Islet of Langerhans (tissue), 1 donor: Measurements from ENCODE around the gene DNAJB6.
"Not testable (repeated sequence)": the region's sequence is repeated elsewhere in the genome, so short reads cannot be mapped to it uniquely, and the experiment has no call there.

Source experiments
- FAIRE-seq: peaks from one replicate; lab custom pipeline; 2011; peaks lifted over from hg19 to GRCh38; lab: Jason Lieb, UNC

Gene DNAJB6

DNA sequence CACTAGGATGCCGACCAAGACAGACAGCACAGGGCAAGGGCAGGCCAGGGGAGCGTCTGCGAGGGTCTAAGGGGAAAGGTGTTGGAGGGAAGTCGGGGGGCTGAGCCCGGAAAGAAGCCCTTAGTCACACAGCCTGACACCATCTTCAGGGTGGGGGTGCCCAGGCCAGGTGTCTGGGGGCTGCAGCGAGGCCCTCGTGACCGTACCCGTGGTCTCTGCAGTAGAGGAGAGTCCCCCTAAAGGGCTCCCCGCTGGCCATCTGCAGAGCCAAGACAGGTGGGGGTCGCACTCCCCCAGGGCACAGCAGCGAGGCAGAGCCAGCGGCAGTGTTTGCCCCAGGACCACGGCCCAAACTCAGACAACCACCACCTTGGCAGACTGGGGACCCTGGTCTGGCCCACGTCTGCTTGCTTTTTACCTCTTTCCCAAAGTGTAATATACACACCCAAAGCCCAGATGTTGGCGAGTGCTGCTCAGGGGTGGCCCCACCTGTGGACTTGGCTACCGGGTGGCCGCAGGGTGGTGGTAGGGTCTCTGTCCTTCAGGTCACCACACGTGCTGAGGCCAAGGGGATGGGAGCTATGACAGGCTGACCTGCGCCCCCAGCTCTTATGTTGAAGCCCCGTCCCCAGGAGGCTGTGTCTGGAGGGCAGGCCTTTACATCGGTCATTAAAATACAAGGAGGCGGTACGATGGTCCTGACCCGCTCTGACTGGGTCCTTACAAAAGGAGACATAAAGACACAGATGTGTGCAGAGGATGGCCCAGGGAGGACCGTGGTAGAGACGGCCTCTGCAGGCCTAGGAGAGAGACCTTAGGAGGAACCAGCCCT lies 107.4 kb downstream of the DNAJB6 start:
- FAIRE-seq: no peak

DNA sequence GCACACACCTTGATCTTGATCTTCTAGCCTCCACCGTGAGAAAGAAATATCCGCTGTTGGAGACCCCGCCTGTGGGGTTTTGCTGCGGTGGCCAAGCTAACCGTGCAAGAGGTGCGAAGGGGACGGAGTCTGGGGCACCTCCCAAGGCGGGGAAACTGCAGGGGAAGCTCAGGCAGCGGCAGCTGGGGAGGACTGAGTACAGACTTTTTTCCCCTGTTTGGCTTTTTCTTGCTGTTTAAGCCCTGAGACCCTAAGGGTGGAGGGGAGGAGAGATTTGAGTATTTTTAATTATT lies 108.0 kb downstream of the DNAJB6 start:
- no peak for FAIRE-seq

DNA sequence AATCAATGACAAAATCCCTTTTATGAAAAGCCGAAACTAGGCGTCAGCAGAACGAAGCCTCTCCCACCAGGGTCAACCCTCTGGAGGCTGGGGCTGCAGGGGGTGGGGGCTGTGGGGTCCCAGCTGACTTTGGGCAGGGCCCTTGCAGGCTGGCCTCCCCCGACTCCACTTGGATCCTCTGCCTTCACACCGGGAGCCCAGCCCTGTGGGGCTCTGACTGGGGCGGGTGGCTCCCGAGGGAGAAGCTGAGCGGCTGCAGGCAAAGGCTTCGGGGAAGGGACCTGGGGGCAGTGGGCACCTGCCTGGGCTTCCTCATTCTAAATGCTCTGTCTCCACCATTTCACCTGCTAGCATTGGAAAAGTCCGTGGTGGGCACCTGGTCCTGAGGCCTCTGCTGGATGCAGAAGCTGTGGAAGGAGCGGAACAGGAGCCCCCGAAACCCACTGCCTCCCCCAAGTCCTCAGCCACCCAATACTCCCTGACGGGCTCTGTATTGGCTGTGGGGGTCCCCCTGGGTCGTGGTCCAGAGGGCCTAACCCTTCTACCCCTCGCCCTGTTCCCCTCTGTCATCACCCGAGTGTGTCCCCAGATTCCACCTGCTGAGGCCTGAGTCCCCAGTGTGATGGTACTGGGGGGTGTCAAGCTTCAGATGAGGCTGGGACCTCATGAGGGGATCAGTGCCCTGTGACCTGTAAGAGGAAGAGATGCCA lies 108.6 kb downstream of the DNAJB6 start:
- no peak for FAIRE-seq

DNA sequence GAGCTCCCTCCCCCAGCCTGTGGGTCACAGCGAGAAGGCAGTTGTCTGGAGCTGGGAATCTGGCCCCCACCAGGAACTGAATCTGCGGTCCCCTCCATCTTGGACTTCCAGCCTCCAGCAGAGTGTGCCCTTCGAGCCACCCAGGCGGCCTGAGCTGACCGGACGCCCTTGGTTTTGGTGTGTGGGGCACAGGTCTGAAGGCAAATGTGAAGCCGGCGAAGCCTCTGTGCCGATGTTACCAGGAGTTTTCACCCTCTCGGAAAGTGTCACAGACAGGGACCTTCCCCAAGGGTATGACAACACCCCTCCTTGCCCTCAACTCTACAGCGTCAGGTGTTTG lies 109.1 kb downstream of the DNAJB6 start:
- FAIRE-seq: no peak

DNA sequence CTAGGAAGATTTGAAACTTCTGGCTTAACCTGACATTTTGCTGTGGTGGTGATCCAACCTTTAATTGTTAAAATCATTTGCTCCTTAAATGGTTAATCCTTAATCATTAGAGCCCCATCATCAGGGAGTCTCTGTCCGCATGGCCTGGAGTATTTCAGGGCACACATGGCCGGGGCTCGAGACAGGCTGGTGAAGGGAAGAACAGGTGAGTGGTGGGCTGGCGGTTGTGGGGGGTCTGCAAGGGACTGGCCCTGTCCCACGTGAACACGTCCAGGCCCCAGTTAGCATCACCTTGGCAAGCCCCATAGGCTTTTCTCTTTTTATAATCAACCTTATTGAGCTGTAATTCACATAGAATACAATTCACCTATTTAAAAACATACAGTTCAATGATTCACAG lies 109.5 kb downstream of the DNAJB6 start:
- no peak for FAIRE-seq

DNA sequence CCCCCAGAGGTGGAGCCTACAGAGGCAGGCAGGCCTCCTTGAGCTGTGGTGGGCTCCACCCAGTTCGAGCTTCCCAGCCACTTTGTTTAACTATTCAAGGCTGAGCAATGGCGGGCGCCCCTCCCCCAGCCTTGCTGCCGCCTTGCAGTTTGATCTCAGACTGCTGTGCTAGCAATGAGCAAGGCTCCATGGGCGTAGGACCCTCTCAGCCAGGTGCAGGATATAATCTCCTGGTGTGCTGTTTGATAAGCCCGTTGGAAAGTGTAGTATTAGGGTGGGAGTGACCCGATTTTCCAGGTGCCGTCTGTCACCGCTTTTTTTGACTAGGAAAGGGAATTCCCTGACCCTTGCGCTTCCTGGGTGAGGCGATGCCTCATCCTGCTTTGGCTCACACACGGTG lies 117.2 kb downstream of the DNAJB6 start:
- not testable (repeated sequence) for FAIRE-seq

DNA sequence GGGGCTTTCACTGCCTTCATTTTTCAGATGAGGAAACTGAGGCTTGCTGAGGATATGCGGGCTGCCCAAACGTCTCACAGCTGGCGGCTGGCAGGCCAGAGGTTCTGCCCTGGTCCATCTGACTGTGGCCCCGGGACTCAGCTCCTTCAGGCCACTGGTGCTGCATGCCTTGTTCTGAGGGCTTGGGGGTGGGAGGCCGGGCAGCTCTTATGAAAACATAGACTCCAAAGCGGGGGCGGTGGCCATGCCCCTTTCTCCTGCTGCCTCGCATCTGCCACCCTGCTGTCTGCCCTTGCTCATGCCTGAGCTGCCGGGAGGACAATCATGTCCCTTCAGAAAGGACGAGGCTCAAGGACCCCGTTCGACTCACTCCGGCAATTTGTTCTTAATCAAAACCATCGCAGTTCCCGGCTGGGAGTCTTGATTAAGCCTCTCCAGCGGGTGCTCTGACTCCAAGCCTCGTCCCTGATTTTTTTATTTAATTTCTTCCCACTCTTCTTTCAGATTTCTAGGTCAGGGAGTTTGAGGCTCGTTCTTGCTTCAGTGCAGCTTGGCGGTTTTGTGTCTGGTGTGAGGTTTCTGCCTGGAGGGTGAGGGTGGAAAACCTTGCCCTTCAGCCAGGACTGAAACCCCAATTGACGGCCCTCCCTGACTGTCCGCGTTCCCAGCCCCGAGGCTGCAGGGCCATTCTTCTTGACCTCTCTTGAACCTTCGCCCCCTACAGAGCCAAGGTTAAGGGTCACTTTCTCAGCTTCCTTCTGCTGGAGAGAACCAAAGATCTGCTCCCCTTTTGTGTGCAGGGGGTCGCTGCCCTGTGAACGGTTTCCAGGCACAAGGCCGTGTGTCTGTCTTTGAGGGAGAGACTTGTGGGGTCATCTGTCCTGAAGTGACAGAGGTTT lies 120.8 kb downstream of the DNAJB6 start:
- no peak for FAIRE-seq

DNA sequence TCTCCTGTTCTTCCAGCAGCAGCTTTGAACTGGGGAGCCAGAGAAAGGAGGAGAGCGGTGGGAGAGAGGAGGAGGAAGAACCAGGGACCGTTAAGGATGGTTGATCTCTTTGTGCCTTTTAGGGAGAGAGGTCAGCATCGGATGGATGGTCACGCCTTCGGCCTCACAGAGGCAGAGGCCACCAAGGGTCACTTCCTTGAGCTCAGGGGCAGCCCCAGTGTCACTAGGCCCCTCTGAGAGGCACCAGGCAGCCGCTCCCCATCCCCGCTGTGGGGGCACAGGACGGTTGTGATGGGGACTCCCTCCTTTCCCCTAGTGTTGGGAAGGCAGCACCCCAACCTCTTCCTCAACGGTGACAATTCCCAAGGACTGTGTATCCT lies 121.4 kb downstream of the DNAJB6 start:
- no peak for FAIRE-seq

DNA sequence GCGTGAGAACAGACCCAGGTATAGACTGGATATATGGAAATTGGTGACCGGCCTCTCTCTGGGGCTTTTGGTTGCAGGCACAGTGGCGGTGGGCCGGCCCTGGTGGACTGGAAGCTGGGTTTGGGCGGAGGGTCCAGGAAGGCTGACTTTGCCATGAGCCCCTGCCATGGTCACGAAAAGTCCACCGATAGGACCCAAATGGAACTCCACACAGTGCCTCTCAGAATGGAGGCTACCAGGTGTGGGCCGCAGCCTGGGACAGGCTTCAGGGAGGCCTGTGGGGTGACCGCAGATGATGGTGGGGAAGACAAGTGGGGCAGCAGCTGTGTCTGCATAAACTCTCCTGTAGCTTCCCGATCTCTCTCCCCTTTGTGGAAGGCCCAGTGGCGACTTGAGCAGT lies 123.2 kb downstream of the DNAJB6 start:
- no peak for FAIRE-seq

DNA sequence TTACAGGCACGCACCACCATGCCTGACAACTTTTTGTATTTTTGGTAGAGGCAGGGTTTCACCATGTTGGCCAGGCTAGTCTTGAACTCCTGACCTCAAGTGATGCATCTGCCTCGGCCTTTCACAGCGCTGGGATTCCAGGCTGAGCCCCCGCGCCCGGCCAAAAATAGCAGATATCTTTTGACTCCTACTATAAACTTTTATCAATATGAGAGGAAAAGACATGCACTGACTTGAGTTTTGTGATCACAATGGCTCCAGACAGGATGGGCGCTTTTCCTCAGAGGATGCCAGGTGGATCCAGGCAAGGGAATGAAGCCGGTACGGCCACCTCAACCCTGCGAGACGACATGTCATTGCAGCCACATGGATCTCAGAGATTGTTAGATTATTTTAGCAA lies 123.9 kb downstream of the DNAJB6 start:
- no peak for FAIRE-seq

DNA sequence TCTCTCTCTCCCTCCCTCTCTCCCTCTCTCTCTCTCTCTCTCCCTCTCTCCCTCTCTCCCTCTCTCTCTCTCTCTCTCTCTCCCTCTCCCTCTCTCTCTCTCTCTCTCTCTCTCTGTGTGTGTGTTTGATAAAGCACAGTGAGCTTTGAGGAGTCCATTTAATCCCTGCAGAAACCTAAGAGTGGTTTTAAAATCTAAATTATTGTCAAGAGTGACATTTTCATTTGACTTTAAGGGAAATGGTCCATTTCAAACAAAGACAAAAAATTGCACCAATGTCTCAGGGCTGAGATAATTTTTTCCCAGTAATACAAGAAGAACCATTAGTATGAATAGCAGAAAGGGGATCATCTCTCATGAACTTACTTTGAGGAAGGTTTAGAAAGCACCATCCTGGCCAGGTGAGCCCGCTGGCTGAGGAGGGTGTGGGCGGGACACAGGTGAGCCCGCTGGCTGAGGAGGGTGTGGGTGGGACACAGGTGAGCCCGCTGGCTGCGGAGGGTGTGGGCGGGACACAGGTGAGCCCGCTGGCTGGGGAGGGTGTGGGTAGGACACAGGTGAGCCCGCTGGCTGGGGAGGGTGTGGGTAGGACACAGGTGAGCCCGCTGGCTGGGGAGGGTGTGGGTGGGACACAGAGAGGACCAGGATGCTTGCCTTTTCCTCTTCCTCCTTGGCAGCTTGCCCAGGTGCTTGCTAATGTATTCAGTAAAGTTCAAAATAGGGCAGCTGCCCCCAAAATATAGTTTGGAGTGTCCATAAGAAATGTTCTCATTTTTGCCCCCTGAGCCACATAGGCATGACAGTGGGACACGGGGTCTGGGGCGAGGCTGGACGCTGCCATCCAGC lies 125.0 kb downstream of the DNAJB6 start:
- no peak for FAIRE-seq

DNA sequence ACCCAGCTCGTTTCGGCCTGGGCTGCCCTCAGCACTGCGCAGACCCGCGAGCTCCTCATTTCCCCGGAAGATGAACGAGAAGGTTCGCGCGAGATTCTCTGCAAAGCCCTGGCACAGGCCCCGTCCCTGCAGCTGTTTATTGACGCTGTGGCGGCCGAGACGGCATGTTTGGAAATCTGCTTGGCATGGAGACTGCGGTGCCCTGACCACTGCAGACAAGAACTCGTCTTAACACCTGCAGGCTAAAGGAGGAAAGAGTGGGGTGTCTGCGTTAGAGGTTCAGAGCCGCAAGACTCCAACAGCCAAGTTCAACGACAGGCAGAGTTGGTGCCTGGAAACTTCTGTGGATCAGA lies 125.6 kb downstream of the DNAJB6 start:
- FAIRE-seq: no peak

DNA sequence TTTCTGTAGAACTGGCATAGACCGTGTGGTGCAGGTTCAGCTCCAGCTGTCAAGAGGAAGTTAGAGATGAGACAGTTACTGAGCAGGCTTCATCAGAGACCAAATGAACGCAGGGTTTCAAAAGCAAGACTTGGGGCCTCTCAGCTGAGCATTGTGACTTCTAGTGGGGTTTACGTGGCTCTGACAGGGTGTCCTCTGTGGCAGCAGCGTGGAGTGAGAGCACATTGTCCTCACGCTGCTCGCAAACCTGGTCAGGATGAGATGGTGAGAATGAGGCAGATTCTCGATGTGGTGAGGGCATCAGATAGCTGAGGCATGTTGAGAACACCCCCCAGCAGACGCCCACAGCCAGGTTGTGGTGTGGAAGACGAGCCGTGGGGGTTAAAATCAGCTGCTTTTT lies 126.0 kb downstream of the DNAJB6 start:
- no peak for FAIRE-seq

DNA sequence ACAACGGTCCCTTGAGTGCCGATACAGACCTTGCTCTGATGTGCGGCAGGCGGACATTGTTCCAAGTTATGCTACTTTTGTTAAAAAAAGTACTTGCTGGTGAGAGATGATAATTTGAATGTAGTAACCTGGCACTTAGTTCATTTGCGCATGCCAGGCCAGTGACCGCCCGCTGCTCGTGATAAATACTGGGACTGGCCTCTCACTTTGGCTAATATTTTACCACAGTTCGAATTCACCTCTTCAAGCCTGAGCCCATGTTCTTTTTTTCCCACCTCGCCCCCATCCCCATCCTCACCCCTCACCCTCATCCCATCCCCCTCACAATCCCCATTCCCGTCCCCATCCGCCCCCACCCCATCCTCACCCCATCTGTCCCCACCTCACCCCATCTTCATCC lies 126.4 kb downstream of the DNAJB6 start:
- FAIRE-seq: no peak

DNA sequence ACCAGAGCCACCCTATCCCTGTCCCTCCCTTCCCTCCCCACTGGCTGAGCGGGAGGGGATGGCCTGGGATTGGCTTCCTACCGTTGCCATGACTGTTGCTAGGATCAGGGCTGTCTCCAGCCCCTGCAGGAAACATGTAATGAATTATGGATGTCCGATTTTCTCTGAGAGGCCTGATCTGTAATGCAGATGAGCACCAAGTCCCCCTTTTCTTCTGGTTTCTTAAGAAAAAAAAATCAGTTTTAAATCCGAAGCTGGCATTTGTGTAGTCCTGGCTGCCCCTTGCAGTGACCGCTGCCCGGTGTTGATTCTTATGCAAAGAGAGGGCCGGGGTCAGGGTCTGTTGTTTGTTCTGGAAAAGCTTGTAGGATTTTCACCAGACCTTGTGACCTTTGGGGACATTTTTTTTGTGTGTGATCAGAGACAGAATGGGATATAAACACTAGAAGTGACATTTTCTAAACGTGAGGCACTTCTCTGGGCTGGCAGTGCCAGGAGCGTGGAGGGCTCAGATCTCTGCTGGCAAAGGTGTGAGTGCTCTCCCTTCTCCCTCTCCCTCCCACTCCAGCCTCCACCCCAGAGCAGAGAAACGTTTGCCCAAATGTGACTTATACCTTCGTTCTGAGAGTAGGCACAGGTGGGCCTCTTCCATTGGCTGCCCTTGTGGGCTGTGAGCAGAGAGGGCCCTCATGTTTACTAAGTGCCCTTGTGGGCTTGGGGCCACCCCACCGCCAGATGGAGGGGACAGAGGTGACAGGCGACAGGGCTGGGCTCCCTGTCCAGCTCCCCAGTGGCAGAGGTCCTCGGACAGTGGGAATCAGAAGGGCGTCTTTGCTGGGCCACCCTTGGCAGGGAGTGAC lies 127.5 kb downstream of the DNAJB6 start:
- no peak for FAIRE-seq

DNA sequence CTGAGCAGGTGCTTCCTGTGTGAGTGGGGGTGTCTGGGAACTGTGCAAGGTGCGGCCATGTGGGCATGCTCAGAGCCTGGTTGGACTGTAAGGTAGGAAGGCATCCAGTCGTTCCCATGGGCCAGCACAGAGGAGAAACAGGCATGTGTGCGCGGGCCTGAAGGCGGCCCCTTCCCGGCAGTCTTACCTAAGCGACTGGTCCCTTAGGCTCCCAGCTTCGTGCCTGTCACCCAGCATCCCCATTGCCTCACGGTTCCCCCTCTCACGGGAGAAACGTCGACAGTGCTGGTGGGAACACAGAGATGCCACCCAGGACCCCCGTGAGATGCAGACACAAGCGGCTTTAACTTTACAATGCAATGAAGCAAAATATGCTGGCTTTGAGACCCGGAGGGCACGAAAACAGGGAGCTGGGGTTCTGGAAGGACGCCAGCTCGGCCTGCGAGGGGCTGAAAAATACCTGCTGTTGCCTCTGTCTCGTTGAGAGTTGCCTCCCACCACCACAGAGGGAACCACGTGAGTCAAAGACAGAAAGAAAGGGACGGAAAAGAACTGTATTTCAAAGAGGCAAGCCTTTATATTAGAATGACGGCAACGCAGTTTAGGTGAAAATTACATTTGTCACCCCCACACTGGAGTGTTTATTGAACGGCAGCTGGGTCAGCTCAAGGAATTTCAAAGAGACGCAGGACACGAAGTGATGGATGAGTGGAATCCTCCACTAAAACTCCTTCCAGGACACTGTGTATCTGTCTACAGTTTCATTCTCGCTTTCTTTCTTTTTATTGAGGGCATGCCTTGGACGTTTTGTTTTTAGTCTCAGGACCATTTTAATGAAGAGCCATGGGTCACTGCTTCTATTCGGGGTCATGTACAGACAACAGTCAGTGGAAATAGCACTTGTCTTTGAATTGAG lies 128.4 kb downstream of the DNAJB6 start:
- no peak for FAIRE-seq

DNA sequence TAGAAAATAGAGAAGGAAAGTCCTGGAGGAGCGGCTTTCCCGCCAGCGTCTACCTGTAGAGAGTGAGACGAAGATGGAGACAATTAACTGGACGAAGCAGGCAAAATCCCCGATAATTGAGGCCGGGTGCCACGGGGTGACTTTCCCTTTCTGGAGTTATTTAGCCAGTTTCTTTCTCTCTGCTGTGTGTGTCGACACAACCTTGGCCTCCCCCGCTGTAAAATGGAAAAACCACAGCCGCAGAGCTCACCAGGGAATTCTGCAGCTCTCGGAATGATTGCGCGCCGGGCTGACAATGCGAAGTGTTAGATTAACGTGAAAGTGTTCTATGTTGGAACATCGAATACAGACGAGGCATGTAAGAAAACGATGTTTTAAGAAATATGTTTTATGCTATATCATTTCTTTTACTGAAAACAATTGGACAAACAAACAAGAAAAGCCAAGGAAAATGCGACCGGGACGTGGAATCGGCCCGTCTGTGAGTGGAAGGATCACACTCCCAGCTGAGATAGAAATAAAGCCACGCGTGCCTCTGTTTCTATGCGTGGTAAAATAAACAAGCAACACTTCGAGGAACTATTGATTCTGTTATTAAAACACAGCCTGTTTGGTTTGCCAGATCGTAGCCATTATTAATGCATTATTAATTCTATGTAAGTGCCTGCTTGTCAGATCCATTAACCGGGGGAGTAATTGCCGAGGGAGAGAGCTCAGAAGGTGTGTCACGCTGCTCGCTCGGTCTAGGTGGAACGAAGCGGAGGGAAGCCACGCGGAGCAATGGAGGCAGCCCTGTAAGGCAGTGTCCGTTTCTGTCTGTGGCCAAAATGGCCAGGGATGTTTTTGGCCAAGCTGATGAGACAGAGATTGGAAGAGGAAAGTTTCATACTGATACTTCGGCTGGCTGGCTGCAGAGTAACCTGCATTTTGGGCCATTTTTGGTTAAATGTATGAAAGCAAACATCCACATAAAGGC lies 129.4 kb downstream of the DNAJB6 start:
- no peak for FAIRE-seq

DNA sequence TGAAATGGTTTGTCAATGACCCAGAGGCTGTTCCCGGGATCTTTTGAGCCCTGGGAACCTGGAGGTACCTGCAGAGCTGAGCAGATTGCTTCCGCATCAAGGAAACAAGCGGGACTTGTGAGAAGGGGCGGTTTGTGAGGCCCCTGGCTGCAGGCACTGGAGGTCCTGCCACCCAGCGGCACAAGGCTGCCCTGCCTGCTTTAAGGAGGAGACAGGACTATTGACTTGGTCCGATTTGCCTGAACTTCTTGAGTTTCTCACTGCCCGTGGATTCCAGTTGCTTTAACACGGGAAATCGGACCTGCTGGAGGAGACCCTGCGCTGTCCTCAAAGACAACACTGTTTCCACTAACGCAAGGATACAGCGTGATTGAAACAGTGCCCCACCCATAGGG lies 130.1 kb downstream of the DNAJB6 start:
- no peak for FAIRE-seq
